IMR-90 (cell line): Measurements from ENCODE around the gene SLC12A7.

ENCODE experiments used
- CHD1 ChIP-seq: IDR thresholded peaks from 2 replicates; pipeline ENCODE4 v1.6.1; 2012; ENCODE audit warnings: low read depth, low read length, improper control_type of control experiment
- MAFK ChIP-seq: IDR thresholded peaks from 2 replicates; pipeline ENCODE4 v1.6.1; 2012; ENCODE audit warnings: low read depth, low read length, improper control_type of control experiment
- MAZ ChIP-seq: IDR thresholded peaks from 2 replicates; pipeline ENCODE4 v1.6.1; 2012; ENCODE audit warnings: low read depth, mild to moderate bottlenecking, low read length, improper control_type of control experiment, moderate library complexity, borderline replicate concordance
- MXI1 ChIP-seq: IDR thresholded peaks from 2 replicates; pipeline ENCODE4 v1.6.1; 2012; ENCODE audit warnings: low read depth, mild to moderate bottlenecking, low read length, moderate library complexity, borderline replicate concordance
- POLR2A ChIP-seq: IDR thresholded peaks from 2 replicates; pipeline ENCODE4 v1.6.1; 2012; ENCODE audit warnings: mild to moderate bottlenecking, low read depth, low read length
- RAD21 ChIP-seq: IDR thresholded peaks from 2 replicates; pipeline ENCODE4 v1.6.1; 2012; ENCODE audit warnings: low read length, improper control_type of control experiment
- TF ChIP-seq, protein P1 (sequence below): conservative IDR thresholded peaks from 2 replicates; pipeline ENCODE4 v1.5.1; 2012; ENCODE audit warnings: mild to moderate bottlenecking, low read depth, low read length, improper control_type of control experiment
- TF ChIP-seq, protein P2 (sequence below): fragments of 150-350 bp; IDR thresholded peaks from 2 replicates; pipeline ENCODE4 v1.6.1; 2017; ENCODE audit warnings: mild to moderate bottlenecking, antibody characterized with exemption, low read length, low read depth
- TF ChIP-seq, protein P3 (sequence below): fragments of 150-350 bp; IDR thresholded peaks from 2 replicates; pipeline ENCODE4 v1.6.1; 2016; ENCODE audit warnings: low read depth, mild to moderate bottlenecking, low read length, moderate library complexity, borderline replicate concordance

DNA sequence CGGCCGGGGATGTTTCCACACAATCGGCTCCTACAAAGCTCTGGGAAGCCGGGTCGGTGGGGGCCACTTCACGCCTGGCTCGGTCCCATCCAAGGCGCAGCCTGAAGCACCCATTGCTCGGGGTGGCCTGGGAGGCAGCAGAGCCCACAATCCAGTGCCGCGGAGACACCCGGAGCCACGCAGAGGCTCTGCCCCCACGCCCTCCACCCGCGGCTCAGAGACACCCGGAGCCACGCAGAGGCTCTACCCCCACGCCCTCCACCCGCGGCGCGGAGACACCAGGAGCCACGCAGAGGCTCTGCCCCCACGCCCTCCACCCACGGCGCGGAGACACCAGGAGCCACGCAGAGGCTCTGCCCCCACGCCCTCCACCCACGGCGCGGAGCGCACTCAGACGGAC is 31.9 kb downstream of the SLC12A7 start:
- TF ChIP-seq, protein P1, sequence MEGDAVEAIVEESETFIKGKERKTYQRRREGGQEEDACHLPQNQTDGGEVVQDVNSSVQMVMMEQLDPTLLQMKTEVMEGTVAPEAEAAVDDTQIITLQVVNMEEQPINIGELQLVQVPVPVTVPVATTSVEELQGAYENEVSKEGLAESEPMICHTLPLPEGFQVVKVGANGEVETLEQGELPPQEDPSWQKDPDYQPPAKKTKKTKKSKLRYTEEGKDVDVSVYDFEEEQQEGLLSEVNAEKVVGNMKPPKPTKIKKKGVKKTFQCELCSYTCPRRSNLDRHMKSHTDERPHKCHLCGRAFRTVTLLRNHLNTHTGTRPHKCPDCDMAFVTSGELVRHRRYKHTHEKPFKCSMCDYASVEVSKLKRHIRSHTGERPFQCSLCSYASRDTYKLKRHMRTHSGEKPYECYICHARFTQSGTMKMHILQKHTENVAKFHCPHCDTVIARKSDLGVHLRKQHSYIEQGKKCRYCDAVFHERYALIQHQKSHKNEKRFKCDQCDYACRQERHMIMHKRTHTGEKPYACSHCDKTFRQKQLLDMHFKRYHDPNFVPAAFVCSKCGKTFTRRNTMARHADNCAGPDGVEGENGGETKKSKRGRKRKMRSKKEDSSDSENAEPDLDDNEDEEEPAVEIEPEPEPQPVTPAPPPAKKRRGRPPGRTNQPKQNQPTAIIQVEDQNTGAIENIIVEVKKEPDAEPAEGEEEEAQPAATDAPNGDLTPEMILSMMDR = no peak
- TF ChIP-seq RAD21 = no peak
- no peak for TF ChIP-seq MAZ
- no peak for TF ChIP-seq CHD1
- TF ChIP-seq, protein P2, sequence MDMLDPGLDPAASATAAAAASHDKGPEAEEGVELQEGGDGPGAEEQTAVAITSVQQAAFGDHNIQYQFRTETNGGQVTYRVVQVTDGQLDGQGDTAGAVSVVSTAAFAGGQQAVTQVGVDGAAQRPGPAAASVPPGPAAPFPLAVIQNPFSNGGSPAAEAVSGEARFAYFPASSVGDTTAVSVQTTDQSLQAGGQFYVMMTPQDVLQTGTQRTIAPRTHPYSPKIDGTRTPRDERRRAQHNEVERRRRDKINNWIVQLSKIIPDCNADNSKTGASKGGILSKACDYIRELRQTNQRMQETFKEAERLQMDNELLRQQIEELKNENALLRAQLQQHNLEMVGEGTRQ = no peak
- no peak for TF ChIP-seq MAFK
- TF ChIP-seq MXI1 = no peak
- TF ChIP-seq, protein P3, sequence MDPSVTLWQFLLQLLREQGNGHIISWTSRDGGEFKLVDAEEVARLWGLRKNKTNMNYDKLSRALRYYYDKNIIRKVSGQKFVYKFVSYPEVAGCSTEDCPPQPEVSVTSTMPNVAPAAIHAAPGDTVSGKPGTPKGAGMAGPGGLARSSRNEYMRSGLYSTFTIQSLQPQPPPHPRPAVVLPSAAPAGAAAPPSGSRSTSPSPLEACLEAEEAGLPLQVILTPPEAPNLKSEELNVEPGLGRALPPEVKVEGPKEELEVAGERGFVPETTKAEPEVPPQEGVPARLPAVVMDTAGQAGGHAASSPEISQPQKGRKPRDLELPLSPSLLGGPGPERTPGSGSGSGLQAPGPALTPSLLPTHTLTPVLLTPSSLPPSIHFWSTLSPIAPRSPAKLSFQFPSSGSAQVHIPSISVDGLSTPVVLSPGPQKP = no peak
- no peak for TF ChIP-seq POLR2A
